ENCODE measurements around the gene EGF. TPM values are rescaled to one million over a fixed set of nuclear protein-coding genes. Genes with fewer than 3 reads are reported as not detected.

Gene EGF
- total RNA-seq, 1 experiment from 2014 or later: 26.7 TPM

DNA sequence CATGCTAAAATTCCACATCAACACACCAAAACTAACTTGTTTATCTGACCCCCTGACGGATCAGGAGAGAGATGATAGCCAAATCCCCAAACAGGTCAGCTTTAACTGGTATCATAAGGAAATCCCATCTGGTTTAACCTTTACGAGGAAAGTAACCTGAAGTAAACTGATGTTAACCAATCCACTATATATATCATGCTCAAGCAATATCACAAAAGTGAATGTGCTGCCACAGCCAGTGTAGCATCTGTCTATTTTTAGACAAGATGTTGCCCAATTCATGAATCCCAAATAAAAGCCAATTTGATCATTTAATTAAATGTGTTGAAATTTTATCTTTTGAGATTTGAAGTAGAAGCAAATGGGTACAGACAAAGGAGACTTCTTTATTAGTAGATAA is 44.5 kb downstream of the EGF start:
- no peaks in the 10 kb centered on the region for H3K4me1 ChIP-seq (ENCODE audit: insufficient read depth, low read length, poor library complexity, severe bottlenecking)
- H3K27ac ChIP-seq (ENCODE audit: low read depth, low read length, poor library complexity, severe bottlenecking): no peak overlapping the region
- no peaks in the 10 kb centered on the region for H3K36me3 ChIP-seq (ENCODE audit: insufficient read depth, low read length, poor library complexity, severe bottlenecking)
- CTCF ChIA-PET: no interaction called here
- no TSS peak for BruUV-seq (replicated peaks)
- DNase-seq (ENCODE audit: low spot score): no peak
- no peak overlapping the region for H3K4me3 ChIP-seq (ENCODE audit: low read depth, low read length, poor library complexity, severe bottlenecking)
- no peaks in the 10 kb centered on the region for H3K9me3 ChIP-seq (ENCODE audit: low read depth, low read length, poor library complexity, severe bottlenecking)
- TF ChIP-seq EZH2 (IDR thresholded peaks at IDR 0.05; ENCODE audit: borderline replicate concordance, low read depth, low read length, poor library complexity, severe bottlenecking): no peak
- TF ChIP-seq, protein P1, sequence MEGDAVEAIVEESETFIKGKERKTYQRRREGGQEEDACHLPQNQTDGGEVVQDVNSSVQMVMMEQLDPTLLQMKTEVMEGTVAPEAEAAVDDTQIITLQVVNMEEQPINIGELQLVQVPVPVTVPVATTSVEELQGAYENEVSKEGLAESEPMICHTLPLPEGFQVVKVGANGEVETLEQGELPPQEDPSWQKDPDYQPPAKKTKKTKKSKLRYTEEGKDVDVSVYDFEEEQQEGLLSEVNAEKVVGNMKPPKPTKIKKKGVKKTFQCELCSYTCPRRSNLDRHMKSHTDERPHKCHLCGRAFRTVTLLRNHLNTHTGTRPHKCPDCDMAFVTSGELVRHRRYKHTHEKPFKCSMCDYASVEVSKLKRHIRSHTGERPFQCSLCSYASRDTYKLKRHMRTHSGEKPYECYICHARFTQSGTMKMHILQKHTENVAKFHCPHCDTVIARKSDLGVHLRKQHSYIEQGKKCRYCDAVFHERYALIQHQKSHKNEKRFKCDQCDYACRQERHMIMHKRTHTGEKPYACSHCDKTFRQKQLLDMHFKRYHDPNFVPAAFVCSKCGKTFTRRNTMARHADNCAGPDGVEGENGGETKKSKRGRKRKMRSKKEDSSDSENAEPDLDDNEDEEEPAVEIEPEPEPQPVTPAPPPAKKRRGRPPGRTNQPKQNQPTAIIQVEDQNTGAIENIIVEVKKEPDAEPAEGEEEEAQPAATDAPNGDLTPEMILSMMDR (conservative IDR thresholded peaks at IDR 0.05; ENCODE audit: low read depth, low read length): no peak
- H3K27me3 ChIP-seq (replicated peaks; ENCODE audit: insufficient read depth, low read depth, low read length, poor library complexity): no peaks in the 10 kb centered on the region
- intact Hi-C loops (cut with micrococcal nuclease; ENCODE audit: unreplicated experiment): no loop called here
- POLR2A ChIA-PET (ENCODE audit: low non-redundant PET): no interaction called here

DNA sequence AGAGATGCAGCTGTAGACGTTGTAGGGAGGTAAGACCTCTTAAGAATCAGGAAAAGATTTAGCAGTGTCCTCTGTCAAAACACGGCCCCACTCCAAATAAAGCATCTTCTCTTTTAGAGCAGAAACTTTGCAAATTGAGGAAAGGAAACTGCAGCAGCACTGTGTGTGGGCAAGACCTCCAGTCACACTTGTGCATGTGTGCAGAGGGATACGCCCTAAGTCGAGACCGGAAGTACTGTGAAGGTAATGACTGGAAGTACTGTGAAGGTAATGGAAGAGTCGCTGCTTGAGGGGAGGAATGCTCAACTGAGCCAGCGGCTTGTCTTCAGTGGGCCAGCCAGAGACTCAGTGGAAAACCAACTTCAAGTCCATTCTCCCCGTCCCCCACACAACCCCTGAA is 46.5 kb downstream of the EGF start:
- H3K27me3 ChIP-seq (replicated peaks; ENCODE audit: insufficient read depth, low read depth, low read length, poor library complexity): no peaks in the 10 kb centered on the region
- H3K9me3 ChIP-seq (ENCODE audit: low read depth, low read length, poor library complexity, severe bottlenecking): no peaks in the 10 kb centered on the region
- POLR2A ChIA-PET (ENCODE audit: low non-redundant PET): no interaction called here
- intact Hi-C loops (cut with micrococcal nuclease; ENCODE audit: unreplicated experiment): no loop called here
- CTCF ChIA-PET: no interaction called here
- no peaks in the 10 kb centered on the region for H3K4me1 ChIP-seq (ENCODE audit: insufficient read depth, low read length, poor library complexity, severe bottlenecking)
- H3K27ac ChIP-seq (ENCODE audit: low read depth, low read length, poor library complexity, severe bottlenecking): no peak overlapping the region
- no peak overlapping the region for H3K4me3 ChIP-seq (ENCODE audit: low read depth, low read length, poor library complexity, severe bottlenecking)
- H3K36me3 ChIP-seq (ENCODE audit: insufficient read depth, low read length, poor library complexity, severe bottlenecking): peaks cover 4% of the 10 kb centered on the region
- TF ChIP-seq, protein P1 (conservative IDR thresholded peaks at IDR 0.05; ENCODE audit: low read depth, low read length): no peak
- TF ChIP-seq EZH2 (IDR thresholded peaks at IDR 0.05; ENCODE audit: borderline replicate concordance, low read depth, low read length, poor library complexity, severe bottlenecking): no peak
- BruUV-seq (replicated peaks): no TSS peak
- DNase-seq (ENCODE audit: low spot score): no peak

DNA sequence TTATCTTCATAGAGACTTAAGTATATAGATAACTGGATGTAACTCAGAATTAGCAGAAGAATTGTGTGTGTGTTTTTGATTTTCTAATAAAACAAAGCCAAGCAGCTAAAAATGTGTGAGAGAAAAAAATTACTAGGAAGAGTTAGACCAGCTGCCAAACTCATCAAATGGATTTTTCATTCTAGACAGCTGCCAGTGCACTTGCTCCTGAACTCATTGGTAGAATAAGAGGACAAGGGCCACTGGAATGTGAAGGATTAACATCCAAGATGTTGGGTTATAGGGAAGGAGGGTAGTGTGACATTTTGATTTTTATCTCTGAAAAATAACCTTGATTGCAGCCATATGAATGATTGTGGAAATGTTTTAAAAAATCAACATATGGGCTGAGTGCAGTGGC is 49.7 kb downstream of the EGF start:
- no TSS peak for BruUV-seq (replicated peaks)
- no peak for TF ChIP-seq EZH2 (IDR thresholded peaks at IDR 0.05; ENCODE audit: borderline replicate concordance, low read depth, low read length, poor library complexity, severe bottlenecking)
- TF ChIP-seq, protein P1 (conservative IDR thresholded peaks at IDR 0.05; ENCODE audit: low read depth, low read length): no peak
- Histone ChIP-seq H3K4me3 (ENCODE audit: low read depth, low read length, poor library complexity, severe bottlenecking) (no peak overlapping the region), H3K27me3 (replicated peaks; ENCODE audit: insufficient read depth, low read depth, low read length, poor library complexity) (no peaks in the 10 kb centered on the region), H3K36me3 (ENCODE audit: insufficient read depth, low read length, poor library complexity, severe bottlenecking) (peaks cover 4% of the 10 kb centered on the region), H3K4me1 (ENCODE audit: insufficient read depth, low read length, poor library complexity, severe bottlenecking) (no peaks in the 10 kb centered on the region), H3K27ac (ENCODE audit: low read depth, low read length, poor library complexity, severe bottlenecking) (no peak overlapping the region), H3K9me3 (ENCODE audit: low read depth, low read length, poor library complexity, severe bottlenecking) (no peaks in the 10 kb centered on the region)
- ChIA-PET CTCF (no interaction called here), POLR2A (ENCODE audit: low non-redundant PET) (no interaction called here)
- DNase-seq (ENCODE audit: low spot score): no peak
- intact Hi-C loops (cut with micrococcal nuclease; ENCODE audit: unreplicated experiment): no loop called here

All from A673 (cell line).